Mesothelial cell of epicardium (in vitro differentiated cells): Measurements from ENCODE around the gene ERO1B. TPM values are rescaled to one million over a fixed set of nuclear protein-coding genes. Genes with fewer than 3 reads are reported as not detected.

Source experiments
- DNase-seq, 2 experiments: peaks; one replicate each; pipeline ENCODE4 v3.0.0; 2021; ENCODE audit warnings: low spot score in 2 of 2; ENCODE audit not compliant: unreplicated experiment in 2 of 2
- H3K27ac Mint-ChIP-seq: 2 replicates; pipeline ENCODE4 v1.8.0; 2021; ENCODE audit warnings: mixed read lengths
- H3K27me3 Mint-ChIP-seq: 2 replicates; pipeline ENCODE4 v1.8.0; 2021; ENCODE audit warnings: low read depth, mixed read lengths
- H3K36me3 Mint-ChIP-seq: 2 replicates; pipeline ENCODE4 v1.8.0; 2021; ENCODE audit warnings: mixed read lengths
- H3K4me1 Mint-ChIP-seq: 2 replicates; pipeline ENCODE4 v1.8.0; 2021; ENCODE audit warnings: mixed read lengths
- H3K4me3 Mint-ChIP-seq: 2 replicates; pipeline ENCODE4 v1.8.0; 2021; ENCODE audit warnings: mild to moderate bottlenecking, moderate library complexity, mixed read lengths
- H3K9me3 Mint-ChIP-seq: 2 replicates; pipeline ENCODE4 v1.8.0; 2021; ENCODE audit warnings: mixed read lengths
- total RNA-seq: library from RNA; stranded (reverse); gene quantifications from 3 replicates; pipeline ENCODE4 v1.2.1, GENCODE V29; 2021
- TF ChIP-seq, protein P1 (sequence below): fragments of 200-600 bp; sonication (generic); IDR thresholded peaks from one replicate; pipeline ENCODE4 v1.5.0; 2021; ENCODE audit warnings: antibody characterized with exemption; ENCODE audit not compliant: unreplicated experiment

Gene ERO1B
- total RNA-seq, 1 donor from 2014 or later: 6.4 TPM

DNA sequence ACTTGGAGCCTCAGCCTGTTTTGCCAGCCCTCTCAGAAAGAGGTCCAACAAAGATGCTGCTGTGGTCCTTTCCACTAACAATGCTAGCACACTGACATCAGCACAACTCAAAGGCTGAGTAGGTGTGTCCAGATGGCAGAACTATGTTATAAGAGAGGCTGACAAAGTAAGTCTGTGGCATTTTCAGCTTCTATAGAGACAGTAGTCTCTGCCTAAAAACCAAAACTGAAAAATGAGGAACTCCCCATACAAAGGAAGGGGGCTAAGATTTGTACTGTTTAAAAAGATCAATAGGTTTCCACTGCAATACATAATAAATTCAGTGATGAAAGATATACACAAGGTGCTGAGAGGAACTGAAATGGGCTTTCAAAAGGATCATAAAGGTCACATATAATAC lies 12.3 kb downstream of the ERO1B start:
- TF ChIP-seq, protein P1, sequence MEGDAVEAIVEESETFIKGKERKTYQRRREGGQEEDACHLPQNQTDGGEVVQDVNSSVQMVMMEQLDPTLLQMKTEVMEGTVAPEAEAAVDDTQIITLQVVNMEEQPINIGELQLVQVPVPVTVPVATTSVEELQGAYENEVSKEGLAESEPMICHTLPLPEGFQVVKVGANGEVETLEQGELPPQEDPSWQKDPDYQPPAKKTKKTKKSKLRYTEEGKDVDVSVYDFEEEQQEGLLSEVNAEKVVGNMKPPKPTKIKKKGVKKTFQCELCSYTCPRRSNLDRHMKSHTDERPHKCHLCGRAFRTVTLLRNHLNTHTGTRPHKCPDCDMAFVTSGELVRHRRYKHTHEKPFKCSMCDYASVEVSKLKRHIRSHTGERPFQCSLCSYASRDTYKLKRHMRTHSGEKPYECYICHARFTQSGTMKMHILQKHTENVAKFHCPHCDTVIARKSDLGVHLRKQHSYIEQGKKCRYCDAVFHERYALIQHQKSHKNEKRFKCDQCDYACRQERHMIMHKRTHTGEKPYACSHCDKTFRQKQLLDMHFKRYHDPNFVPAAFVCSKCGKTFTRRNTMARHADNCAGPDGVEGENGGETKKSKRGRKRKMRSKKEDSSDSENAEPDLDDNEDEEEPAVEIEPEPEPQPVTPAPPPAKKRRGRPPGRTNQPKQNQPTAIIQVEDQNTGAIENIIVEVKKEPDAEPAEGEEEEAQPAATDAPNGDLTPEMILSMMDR: no peak
- Mint-ChIP-seq H3K27me3 (peaks cover 14% of the 10 kb centered on the region), H3K4me1 (no peaks in the 10 kb centered on the region), H3K36me3 (peaks cover 3% of the 10 kb centered on the region), H3K27ac (no peak overlapping the region), H3K9me3 (no peaks in the 10 kb centered on the region), H3K4me3 (no peak overlapping the region)
- DNase-seq: no peak

DNA sequence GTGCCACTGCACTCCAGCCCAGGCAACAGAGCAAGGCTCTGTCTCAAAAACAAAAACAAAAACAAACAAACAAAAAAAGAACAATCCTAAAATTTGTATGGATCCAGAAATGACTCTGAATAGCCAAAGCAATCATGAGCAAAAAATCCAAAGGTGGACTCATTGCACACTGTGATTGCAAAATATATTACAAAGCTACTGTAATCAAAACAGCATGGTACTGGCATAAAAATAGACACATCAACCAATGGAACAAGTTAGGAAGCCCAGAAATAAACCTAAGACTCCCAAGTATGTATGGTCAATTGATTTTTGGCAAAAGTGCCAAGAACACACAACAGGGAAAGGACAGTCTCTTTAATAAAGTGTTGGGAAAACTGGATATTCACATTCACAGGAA lies 19.9 kb downstream of the ERO1B start:
- H3K4me1 Mint-ChIP-seq: no peaks in the 10 kb centered on the region
- no peaks in the 10 kb centered on the region for H3K27me3 Mint-ChIP-seq

DNA sequence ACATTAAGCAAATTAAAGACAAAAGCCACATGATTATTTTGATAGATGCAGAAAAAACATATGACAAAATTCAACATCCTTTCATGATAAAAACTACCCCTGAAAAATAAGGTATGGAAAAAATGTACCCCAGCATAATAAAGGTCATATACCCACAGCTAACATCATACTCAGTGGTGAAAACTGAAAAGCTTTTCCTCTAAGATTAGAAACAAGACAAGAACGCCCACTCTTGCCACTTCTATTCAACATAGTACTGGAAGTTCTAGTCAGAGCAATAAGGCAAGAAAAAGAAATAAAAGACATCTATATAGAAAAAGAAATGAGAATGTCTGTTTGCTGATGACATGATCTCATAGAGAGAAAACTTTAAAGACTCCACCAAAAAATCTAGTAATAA lies 20.7 kb downstream of the ERO1B start:
- Mint-ChIP-seq H3K4me1 (no peaks in the 10 kb centered on the region), H3K9me3 (peaks cover 51% of the 10 kb centered on the region), H3K4me3 (no peak overlapping the region), H3K36me3 (peaks cover 47% of the 10 kb centered on the region), H3K27ac (no peak overlapping the region), H3K27me3 (no peaks in the 10 kb centered on the region)
- no peak for DNase-seq
- TF ChIP-seq, protein P1: no peak

More for the DNA sequence above, 19.9 kb downstream of the ERO1B start:
- H3K4me3 Mint-ChIP-seq: no peak overlapping the region
- TF ChIP-seq, protein P1: no peak
- DNase-seq: no peak
- H3K36me3 Mint-ChIP-seq: peaks cover 42% of the 10 kb centered on the region
- no peak overlapping the region for H3K27ac Mint-ChIP-seq
- H3K9me3 Mint-ChIP-seq: peaks cover 45% of the 10 kb centered on the region

DNA sequence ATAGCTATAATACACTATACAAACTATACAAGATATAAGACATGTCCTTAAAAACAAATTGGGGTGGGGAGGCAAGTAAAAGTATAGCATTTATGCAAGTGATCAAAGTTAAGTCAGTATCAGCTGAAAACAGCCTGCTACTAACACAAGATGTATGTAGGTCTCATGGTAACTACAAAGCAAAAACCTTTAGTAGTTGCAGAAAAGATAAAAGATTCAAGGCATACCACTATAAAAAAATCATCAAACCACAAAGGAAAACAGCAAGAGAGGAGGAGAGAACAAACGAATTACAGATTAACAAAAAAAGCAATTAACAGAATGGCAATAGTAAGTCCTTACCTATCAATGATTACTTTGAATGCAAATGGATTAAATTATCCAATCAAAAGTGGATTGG lies 22.7 kb downstream of the ERO1B start:
- TF ChIP-seq, protein P1: no peak

DNA sequence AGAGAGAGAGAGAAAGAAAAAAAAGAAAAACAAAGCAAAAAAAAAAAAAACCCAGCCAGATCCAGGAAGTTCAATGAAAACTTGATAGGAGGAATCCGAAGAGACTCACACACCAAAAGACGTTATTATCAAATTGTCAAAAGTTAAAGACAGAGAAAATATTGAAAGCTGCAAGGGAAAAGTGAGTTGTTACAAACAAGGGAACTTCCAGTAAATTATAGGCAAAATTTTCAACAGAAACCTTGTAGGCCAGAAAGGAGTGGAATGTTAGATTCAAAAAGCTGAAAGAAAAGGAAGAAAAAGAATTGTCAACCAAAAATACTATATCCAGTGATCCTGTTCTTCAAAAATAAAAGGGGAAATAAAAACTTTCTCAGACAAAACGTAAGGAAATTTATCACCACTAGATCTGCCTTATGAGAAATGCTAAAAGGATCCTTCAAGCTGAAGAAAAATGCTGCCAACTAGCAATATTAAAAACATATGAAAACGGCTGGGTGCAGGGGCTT lies 23.6 kb downstream of the ERO1B start:
- Mint-ChIP-seq H3K36me3 (peaks cover 47% of the 10 kb centered on the region), H3K4me1 (no peaks in the 10 kb centered on the region), H3K9me3 (peaks cover 51% of the 10 kb centered on the region), H3K4me3 (no peak overlapping the region), H3K27me3 (no peaks in the 10 kb centered on the region), H3K27ac (no peak overlapping the region)
- no peak for DNase-seq
- TF ChIP-seq, protein P1: no peak

More for the DNA sequence above, 22.7 kb downstream of the ERO1B start:
- no peaks in the 10 kb centered on the region for H3K27me3 Mint-ChIP-seq
- no peak overlapping the region for H3K4me3 Mint-ChIP-seq
- no peak overlapping the region for H3K27ac Mint-ChIP-seq
- peaks cover 47% of the 10 kb centered on the region for H3K36me3 Mint-ChIP-seq
- H3K9me3 Mint-ChIP-seq: peaks cover 51% of the 10 kb centered on the region
- no peak for DNase-seq
- H3K4me1 Mint-ChIP-seq: no peaks in the 10 kb centered on the region

DNA sequence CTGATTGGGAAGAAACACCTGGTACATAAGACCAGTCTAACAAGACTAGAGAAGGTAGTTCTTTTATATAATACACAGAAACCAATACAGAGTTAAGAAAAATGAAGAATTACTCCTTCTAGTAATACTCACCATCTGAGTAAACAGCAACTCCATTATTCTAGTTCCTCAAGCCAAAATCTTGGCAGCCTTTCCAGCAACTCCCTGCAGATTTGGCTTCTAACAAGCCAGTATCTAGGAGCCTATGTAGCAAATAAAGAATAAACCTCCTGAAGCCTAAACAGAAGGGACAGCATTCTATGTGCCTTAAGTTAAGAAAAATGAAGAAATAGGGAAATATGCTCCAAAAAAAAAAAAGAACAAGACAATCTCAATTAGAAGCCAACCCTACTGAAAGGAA lies 24.5 kb downstream of the ERO1B start:
- Mint-ChIP-seq H3K27me3 (no peaks in the 10 kb centered on the region), H3K27ac (no peak overlapping the region)
- TF ChIP-seq, protein P1: no peak

More for the DNA sequence above, 24.5 kb downstream of the ERO1B start:
- H3K4me3 Mint-ChIP-seq: no peak overlapping the region
- peaks cover 46% of the 10 kb centered on the region for H3K36me3 Mint-ChIP-seq
- peaks cover 50% of the 10 kb centered on the region for H3K9me3 Mint-ChIP-seq
- H3K4me1 Mint-ChIP-seq: no peaks in the 10 kb centered on the region
- DNase-seq: no peak
